Measurements from ENCODE around the gene HAUS1. TPM values are rescaled to one million over a fixed set of nuclear protein-coding genes. Genes with fewer than 3 reads are reported as not detected.

HAUS1 gene
- total and polyA plus RNA-seq, 2 of the 4 experiments (the other 2 are of a cell fraction), result 25.3 to 33.4 TPM

GRCh38 chr18:46133534-46133933, 29.3 kb downstream of the HAUS1 start:
- no TSS peak for BruUV-seq (replicated peaks)
- dilution Hi-C loops (cut with HindIII; ENCODE audit: low sequenced_read_pairs, unreplicated experiment) (no loop called here), intact Hi-C loops (cut with micrococcal nuclease) (no loop called here), in situ Hi-C loops (cut with MboI; ENCODE audit: low sequenced_read_pairs) (no loop called here)
- ChIA-PET CTCF (interaction anchor here (0.6 kb wide), 1 partner anchor 36 kb away, joined by 3 read pairs; no protein-coding TSS in a partner anchor), POLR2A (ENCODE audit: unreplicated experiment) (no interaction called here)
- Histone ChIP-seq H3K9me3 (ENCODE audit: control insufficient read depth, insufficient read depth, low read length) (no peaks in the 10 kb centered on the region), H2AFZ (replicated peaks; ENCODE audit: low read length, poor library complexity) (no peak overlapping the region), H4K5ac (ENCODE audit: low read depth, low read length) (no peak overlapping the region), H4K20me1 (ENCODE audit: insufficient read depth, low read length) (no peaks in the 10 kb centered on the region), H3K14ac (replicated peaks; ENCODE audit: low read depth, low read length) (no peak overlapping the region), H3K27ac (ENCODE audit: insufficient read depth, low read length) (no peak overlapping the region), H3K4me2 (ENCODE audit: low read depth, low read length) (no peak overlapping the region), H3K23ac (ENCODE audit: low read depth, low read length) (no peak overlapping the region), H2AK9ac (replicated peaks; ENCODE audit: low read depth, low read length, poor library complexity) (no peak overlapping the region), H3K4me3 (ENCODE audit: insufficient read depth, low read depth, low read length) (no peak overlapping the region), H2BK15ac (ENCODE audit: low read depth, low read length) (no peak overlapping the region), H3K4me1 (ENCODE audit: control insufficient read depth, insufficient read depth, low read length) (no peaks in the 10 kb centered on the region), H3K36me3 (ENCODE audit: control insufficient read depth, insufficient read depth, low read length) (peaks cover 7% of the 10 kb centered on the region), H3K4ac (ENCODE audit: low read depth, low read length) (no peak overlapping the region), H3K79me1 (ENCODE audit: low read depth in 1 of 2, low read length in 2 of 2) (no peaks in the 10 kb centered on the region), H4K8ac (ENCODE audit: low read depth in 2 of 2, low read length in 2 of 2) (no peak overlapping the region), H3K27me3 (ENCODE audit: control insufficient read depth, insufficient read depth, low read length) (no peaks in the 10 kb centered on the region), H3K56ac (ENCODE audit: extremely low read depth, insufficient read depth, low read length) (no peak overlapping the region), H3K9me1 (ENCODE audit: insufficient read depth, low read length) (no peaks in the 10 kb centered on the region), H2BK120ac (ENCODE audit: low read depth, low read length) (no peak overlapping the region), H3K18ac (ENCODE audit: low read depth, low read length) (no peak overlapping the region), H2BK20ac (ENCODE audit: low read depth, low read length) (no peak overlapping the region), H2BK5ac (ENCODE audit: low read depth, low read length, poor library complexity, severe bottlenecking) (no peak overlapping the region), H2AK5ac (ENCODE audit: low read depth, low read length) (no peak overlapping the region), H3K9ac (ENCODE audit: low read depth, low read length) (no peak overlapping the region), H4K91ac (ENCODE audit: insufficient read depth, low read depth, low read length) (no peak overlapping the region)
- DNase-seq, result no peak
- ATAC-seq (ENCODE audit: low read depth), result peak; percentile 46
- no CpG with 5 or more reads among the region's 3 CpGs for WGBS, 2 experiments (ENCODE audit: extremely low coverage in 2 of 2, insufficient read length in 1 of 2)
- TF ChIP-seq, protein P1, sequence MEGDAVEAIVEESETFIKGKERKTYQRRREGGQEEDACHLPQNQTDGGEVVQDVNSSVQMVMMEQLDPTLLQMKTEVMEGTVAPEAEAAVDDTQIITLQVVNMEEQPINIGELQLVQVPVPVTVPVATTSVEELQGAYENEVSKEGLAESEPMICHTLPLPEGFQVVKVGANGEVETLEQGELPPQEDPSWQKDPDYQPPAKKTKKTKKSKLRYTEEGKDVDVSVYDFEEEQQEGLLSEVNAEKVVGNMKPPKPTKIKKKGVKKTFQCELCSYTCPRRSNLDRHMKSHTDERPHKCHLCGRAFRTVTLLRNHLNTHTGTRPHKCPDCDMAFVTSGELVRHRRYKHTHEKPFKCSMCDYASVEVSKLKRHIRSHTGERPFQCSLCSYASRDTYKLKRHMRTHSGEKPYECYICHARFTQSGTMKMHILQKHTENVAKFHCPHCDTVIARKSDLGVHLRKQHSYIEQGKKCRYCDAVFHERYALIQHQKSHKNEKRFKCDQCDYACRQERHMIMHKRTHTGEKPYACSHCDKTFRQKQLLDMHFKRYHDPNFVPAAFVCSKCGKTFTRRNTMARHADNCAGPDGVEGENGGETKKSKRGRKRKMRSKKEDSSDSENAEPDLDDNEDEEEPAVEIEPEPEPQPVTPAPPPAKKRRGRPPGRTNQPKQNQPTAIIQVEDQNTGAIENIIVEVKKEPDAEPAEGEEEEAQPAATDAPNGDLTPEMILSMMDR (conservative IDR thresholded peaks at IDR 0.05; ENCODE audit: low read depth, low read length), result no peak
- TF ChIP-seq CHD1 (IDR thresholded peaks at IDR 0.05; ENCODE audit: low read depth, low read length), result no peak
- no peak for TF ChIP-seq MAZ (IDR thresholded peaks at IDR 0.05; ENCODE audit: borderline replicate concordance, low read depth, low read length)
- TF ChIP-seq, protein P2, sequence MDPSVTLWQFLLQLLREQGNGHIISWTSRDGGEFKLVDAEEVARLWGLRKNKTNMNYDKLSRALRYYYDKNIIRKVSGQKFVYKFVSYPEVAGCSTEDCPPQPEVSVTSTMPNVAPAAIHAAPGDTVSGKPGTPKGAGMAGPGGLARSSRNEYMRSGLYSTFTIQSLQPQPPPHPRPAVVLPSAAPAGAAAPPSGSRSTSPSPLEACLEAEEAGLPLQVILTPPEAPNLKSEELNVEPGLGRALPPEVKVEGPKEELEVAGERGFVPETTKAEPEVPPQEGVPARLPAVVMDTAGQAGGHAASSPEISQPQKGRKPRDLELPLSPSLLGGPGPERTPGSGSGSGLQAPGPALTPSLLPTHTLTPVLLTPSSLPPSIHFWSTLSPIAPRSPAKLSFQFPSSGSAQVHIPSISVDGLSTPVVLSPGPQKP (IDR thresholded peaks at IDR 0.05; ENCODE audit: borderline replicate concordance, low read depth, low read length), result no peak
- TF ChIP-seq BHLHE40 (IDR thresholded peaks at IDR 0.05; ENCODE audit: low read depth, low read length), result no peak

Measured in IMR-90 (cell line).